HCT116 (cell line): ENCODE results near the gene RIT2. TPM values are rescaled to one million over a fixed set of nuclear protein-coding genes. Genes with fewer than 3 reads are reported as not detected.

Experiments used
- ATAC-seq: fragments of 200-7000 bp; cut with Tn5 transposase; 2 replicates; pipeline ENCODE4 v1.9.1; 2020; ENCODE audit warnings: mild to moderate bottlenecking, moderate library complexity
- BruUV-seq: library from RNA; stranded (reverse); fragments of 400-500 nt; replicated peaks from 2 replicates; lab custom pipeline; 2021; lab: Mats Ljungman, UMichigan
- CTCF ChIA-PET: fragments of 300-600 bp; sonication (Branson Sonifier 250); formaldehyde crosslinking; loops from one replicate; lab custom pipeline; 2021; ENCODE audit warnings: antibody characterized with exemption; lab: Charles Lee
- POLR2A ChIA-PET: fragments of 300-600, 350-600 bp; sonication (Branson Sonifier 250); formaldehyde crosslinking; loops from one replicate; lab custom pipeline; 2021; ENCODE audit warnings: antibody characterized with exemption; lab: Charles Lee
- RAD21 ChIA-PET, 2 experiments: fragments of 300-600 bp; sonication (Branson Sonifier 250); formaldehyde crosslinking; loops; one replicate each; lab custom pipeline; 2023; ENCODE audit warnings: low total read pairs in 2 of 2; ENCODE audit not compliant: uncharacterized antibody in 2 of 2, unreplicated experiment in 2 of 2, low non-redundant PET in 1 of 2; lab: Charles Lee
- DNase-seq: peaks from one replicate; pipeline ENCODE4 v3.0.0-alpha.2; 2010; ENCODE audit warnings: low read depth, low spot score
- H2AFZ ChIP-seq: fragments of 200-600 bp; shearing (Covaris generic), sonication (generic); 2 replicates; pipeline ENCODE4 v1.6.1; 2017; ENCODE audit warnings: low read depth, mixed run types, mixed read lengths, antibody characterized with exemption, low read length; ENCODE audit not compliant: poor library complexity, severe bottlenecking
- H3K27ac ChIP-seq: 2 replicates; pipeline ENCODE4 v1.5.1; 2012; ENCODE audit warnings: low read depth, low read length
- H3K27me3 ChIP-seq: fragments of 200-600 bp; sonication (generic); 2 replicates; pipeline ENCODE4 v1.6.1; 2016; ENCODE audit warnings: mixed run types, low read length, mixed read lengths; ENCODE audit not compliant: insufficient read depth
- H3K36me3 ChIP-seq, 2 experiments: fragments of 200-500 bp in 1 of 2; fragments of 200-600 bp in 1 of 2; sonication (Bioruptor generic) in 1 of 2; sonication (generic) in 1 of 2; 2 replicates each; pipeline versions ENCODE4 v1.5.1 to v1.6.1; 2014 to 2016; ENCODE audit warnings: low read length in 2 of 2, inconsistent platforms in 1 of 2, mixed read lengths in 1 of 2, mixed run types in 1 of 2; ENCODE audit not compliant: insufficient read depth in 2 of 2, control insufficient read depth in 1 of 2
- H3K4me1 ChIP-seq, 2 experiments: fragments of 200-600 bp in 1 of 2; sonication (generic) in 1 of 2; 2 replicates each; pipeline versions ENCODE4 v1.5.1 to v1.6.1; 2012 to 2017; ENCODE audit warnings: low read length in 2 of 2, inconsistent platforms in 1 of 2, mild to moderate bottlenecking in 1 of 2, mixed read lengths in 1 of 2, mixed run types in 1 of 2, moderate library complexity in 1 of 2; ENCODE audit not compliant: insufficient read depth in 2 of 2, control insufficient read depth in 1 of 2
- H3K4me2 ChIP-seq: fragments of 200-600 bp; sonication (generic); 2 replicates; pipeline ENCODE4 v1.6.1; 2017; ENCODE audit warnings: mixed run types, low read length, mixed read lengths
- H3K4me3 ChIP-seq, 2 experiments: fragments of 200-600 bp in 1 of 2; sonication (generic) in 1 of 2; replicated peaks in 1 of 2; 2 replicates each; pipeline ENCODE4 v1.5.1; 2011 to 2016; ENCODE audit warnings: low read length in 2 of 2, control low read depth in 1 of 2, low read depth in 1 of 2, mild to moderate bottlenecking in 1 of 2, mixed read lengths in 1 of 2, mixed run types in 1 of 2
- H3K79me2 ChIP-seq: fragments of 200-600 bp; sonication (generic); 2 replicates; pipeline ENCODE4 v1.6.1; 2017; ENCODE audit warnings: mild to moderate bottlenecking, mixed run types, low read length, moderate library complexity, mixed read lengths; ENCODE audit not compliant: insufficient read depth
- H3K9ac ChIP-seq: fragments of 200-600 bp; sonication (generic); 2 replicates; pipeline ENCODE4 v1.6.1; 2016; ENCODE audit warnings: low read length, mixed read lengths
- H3K9me2 ChIP-seq: fragments of 200-600 bp; sonication (generic), shearing (Covaris generic); 2 replicates; pipeline ENCODE4 v1.6.1; 2017; ENCODE audit warnings: mixed run types, mild to moderate bottlenecking, moderate library complexity; ENCODE audit not compliant: insufficient read depth
- H3K9me3 ChIP-seq, 2 experiments: fragments of 200-500 bp in 1 of 2; fragments of 200-600 bp in 1 of 2; sonication (Bioruptor generic) in 1 of 2; sonication (generic) in 1 of 2; 2 replicates each; pipeline ENCODE4 v1.6.1; 2014 to 2017; ENCODE audit warnings: low read length in 2 of 2, mixed read lengths in 2 of 2, inconsistent platforms in 1 of 2, low read depth in 1 of 2, mild to moderate bottlenecking in 1 of 2, mixed run types in 1 of 2, moderate library complexity in 1 of 2; ENCODE audit not compliant: control insufficient read depth in 1 of 2, insufficient read depth in 1 of 2
- H4K20me1 ChIP-seq: fragments of 200-600 bp; sonication (generic), shearing (Covaris generic); 2 replicates; pipeline ENCODE4 v1.6.1; 2017; ENCODE audit warnings: mixed run types, mild to moderate bottlenecking, moderate library complexity; ENCODE audit not compliant: insufficient read depth
- CEBPB ChIP-seq: IDR thresholded peaks from 2 replicates; pipeline ENCODE4 v1.6.1; 2012; ENCODE audit warnings: low read depth
- POLR2A ChIP-seq: IDR thresholded peaks from 2 replicates; pipeline ENCODE4 v1.7.0; 2011; ENCODE audit warnings: borderline replicate concordance; ENCODE audit not compliant: insufficient read depth, insufficient read length; ENCODE audit errors: extremely low read depth
- POLR2AphosphoS5 ChIP-seq: IDR thresholded peaks from 2 replicates; pipeline ENCODE4 v1.6.1; 2011; ENCODE audit warnings: mild to moderate bottlenecking, low read depth, low read length, moderate library complexity
- SIN3A ChIP-seq: IDR thresholded peaks from 2 replicates; pipeline ENCODE4 v1.6.1; 2012; ENCODE audit warnings: low read depth
- TCF7L2 ChIP-seq: IDR thresholded peaks from 2 replicates; pipeline ENCODE4 v1.7.0; 2011; ENCODE audit warnings: borderline replicate concordance, inconsistent platforms; ENCODE audit not compliant: insufficient read depth, insufficient read length; ENCODE audit errors: extremely low read depth
- YY1 ChIP-seq: IDR thresholded peaks from 2 replicates; pipeline ENCODE4 v1.6.1; 2011; ENCODE audit warnings: low read length, low read depth, moderate library complexity, mild to moderate bottlenecking; ENCODE audit not compliant: insufficient replicate concordance; ENCODE audit errors: extremely low read depth
- intact Hi-C: fragments of 100-400 bp; cut with micrococcal nuclease; formaldehyde crosslinking; loops from 2 replicates; pipeline ENCODE4 v1.10.0; 2022
- total RNA-seq: library from RNA; stranded (reverse); gene quantifications from one replicate; pipeline ENCODE4 v1.2.1, GENCODE V29; 2021; ENCODE audit not compliant: unreplicated experiment
- TF ChIP-seq, protein P1 (sequence below), 3 experiments: fragments of 200-600 bp in 1 of 3; sonication (generic) in 1 of 3; IDR thresholded peaks in 2 of 3; conservative IDR thresholded peaks in 1 of 3; 2 replicates each; pipeline ENCODE4 v1.5.1; 2012 to 2017; ENCODE audit warnings: low read depth in 2 of 3, low read length in 2 of 3, antibody characterized with exemption in 1 of 3, borderline replicate concordance in 1 of 3, control low read depth in 1 of 3, mild to moderate bottlenecking in 1 of 3, mixed read lengths in 1 of 3, mixed run types in 1 of 3, moderate library complexity in 1 of 3; ENCODE audit not compliant: insufficient read depth in 1 of 3
- TF ChIP-seq, protein P2 (sequence below): IDR thresholded peaks from 2 replicates; pipeline ENCODE4 v1.6.1; 2012
- TF ChIP-seq, protein P3 (sequence below): IDR thresholded peaks from 2 replicates; pipeline ENCODE4 v1.6.1; 2011; ENCODE audit warnings: mild to moderate bottlenecking, low read length, moderate library complexity; ENCODE audit not compliant: insufficient replicate concordance; ENCODE audit errors: extremely low read depth

Gene RIT2
- total RNA-seq, 1 experiment from 2014 or later: not detected

DNA sequence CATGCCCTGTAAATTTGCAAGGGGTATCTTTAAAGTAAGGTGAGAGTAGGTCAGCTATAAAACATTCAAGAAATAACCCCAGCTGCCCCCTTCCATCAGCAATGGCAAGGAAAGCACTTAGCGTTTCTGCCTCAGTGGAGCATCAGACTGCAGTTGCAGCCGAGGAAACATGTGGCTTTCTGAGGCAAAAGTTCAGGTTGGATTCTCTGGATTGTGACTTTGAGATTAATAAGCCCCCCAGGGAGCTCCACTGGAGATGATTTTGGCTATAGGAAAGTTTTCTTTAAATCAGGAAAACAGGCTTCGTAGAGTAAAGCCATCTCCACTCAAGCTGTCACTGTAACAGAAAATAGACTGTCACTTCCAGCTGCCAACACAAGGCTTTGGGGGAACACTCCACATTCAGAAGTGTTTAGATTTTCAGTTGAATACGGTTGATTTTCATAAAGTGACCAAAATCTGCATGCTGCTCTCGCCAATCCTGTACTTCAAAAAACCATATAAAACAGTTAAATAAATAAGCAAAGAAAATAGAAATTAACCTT lies 15.3 kb upstream of the RIT2 start:
- CTCF ChIA-PET: no interaction called here
- TF ChIP-seq POLR2AphosphoS5 (no peak), CEBPB (no peak), SIN3A (no peak), POLR2A (no peak), YY1 (no peak), TCF7L2 (no peak)
- TF ChIP-seq, protein P1, sequence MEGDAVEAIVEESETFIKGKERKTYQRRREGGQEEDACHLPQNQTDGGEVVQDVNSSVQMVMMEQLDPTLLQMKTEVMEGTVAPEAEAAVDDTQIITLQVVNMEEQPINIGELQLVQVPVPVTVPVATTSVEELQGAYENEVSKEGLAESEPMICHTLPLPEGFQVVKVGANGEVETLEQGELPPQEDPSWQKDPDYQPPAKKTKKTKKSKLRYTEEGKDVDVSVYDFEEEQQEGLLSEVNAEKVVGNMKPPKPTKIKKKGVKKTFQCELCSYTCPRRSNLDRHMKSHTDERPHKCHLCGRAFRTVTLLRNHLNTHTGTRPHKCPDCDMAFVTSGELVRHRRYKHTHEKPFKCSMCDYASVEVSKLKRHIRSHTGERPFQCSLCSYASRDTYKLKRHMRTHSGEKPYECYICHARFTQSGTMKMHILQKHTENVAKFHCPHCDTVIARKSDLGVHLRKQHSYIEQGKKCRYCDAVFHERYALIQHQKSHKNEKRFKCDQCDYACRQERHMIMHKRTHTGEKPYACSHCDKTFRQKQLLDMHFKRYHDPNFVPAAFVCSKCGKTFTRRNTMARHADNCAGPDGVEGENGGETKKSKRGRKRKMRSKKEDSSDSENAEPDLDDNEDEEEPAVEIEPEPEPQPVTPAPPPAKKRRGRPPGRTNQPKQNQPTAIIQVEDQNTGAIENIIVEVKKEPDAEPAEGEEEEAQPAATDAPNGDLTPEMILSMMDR (IDR thresholded peaks at IDR 0.05 in 2 of 3, conservative IDR thresholded peaks at IDR 0.05 in 1 of 3; ENCODE audit: borderline replicate concordance in 1 of 3, insufficient read depth in 1 of 3, low read depth in 2 of 3, low read length in 2 of 3): no peak
- TF ChIP-seq, protein P2, sequence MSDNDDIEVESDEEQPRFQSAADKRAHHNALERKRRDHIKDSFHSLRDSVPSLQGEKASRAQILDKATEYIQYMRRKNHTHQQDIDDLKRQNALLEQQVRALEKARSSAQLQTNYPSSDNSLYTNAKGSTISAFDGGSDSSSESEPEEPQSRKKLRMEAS: no peak
- TF ChIP-seq, protein P3, sequence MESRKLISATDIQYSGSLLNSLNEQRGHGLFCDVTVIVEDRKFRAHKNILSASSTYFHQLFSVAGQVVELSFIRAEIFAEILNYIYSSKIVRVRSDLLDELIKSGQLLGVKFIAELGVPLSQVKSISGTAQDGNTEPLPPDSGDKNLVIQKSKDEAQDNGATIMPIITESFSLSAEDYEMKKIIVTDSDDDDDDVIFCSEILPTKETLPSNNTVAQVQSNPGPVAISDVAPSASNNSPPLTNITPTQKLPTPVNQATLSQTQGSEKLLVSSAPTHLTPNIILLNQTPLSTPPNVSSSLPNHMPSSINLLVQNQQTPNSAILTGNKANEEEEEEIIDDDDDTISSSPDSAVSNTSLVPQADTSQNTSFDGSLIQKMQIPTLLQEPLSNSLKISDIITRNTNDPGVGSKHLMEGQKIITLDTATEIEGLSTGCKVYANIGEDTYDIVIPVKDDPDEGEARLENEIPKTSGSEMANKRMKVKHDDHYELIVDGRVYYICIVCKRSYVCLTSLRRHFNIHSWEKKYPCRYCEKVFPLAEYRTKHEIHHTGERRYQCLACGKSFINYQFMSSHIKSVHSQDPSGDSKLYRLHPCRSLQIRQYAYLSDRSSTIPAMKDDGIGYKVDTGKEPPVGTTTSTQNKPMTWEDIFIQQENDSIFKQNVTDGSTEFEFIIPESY: no peak

More for the DNA sequence above, 15.3 kb upstream of the RIT2 start:
- RAD21 ChIA-PET: no interaction called here
- no TSS peak for BruUV-seq
- POLR2A ChIA-PET: no interaction called here
- intact Hi-C loops: no loop called here
- Histone ChIP-seq H3K9me2 (no peaks in the 10 kb centered on the region), H3K27ac (no peak overlapping the region), H3K27me3 (no peaks in the 10 kb centered on the region), H3K4me3 (no peak overlapping the region), H3K79me2 (no peaks in the 10 kb centered on the region), H2AFZ (no peak overlapping the region), H3K9ac (no peak overlapping the region), H3K4me2 (no peak overlapping the region), H3K9me3 (peaks cover 11 to 19% of the 10 kb centered on the region in 2 experiments; a peak in 2 of 4 replicates), H3K36me3 (no peaks in the 10 kb centered on the region), H4K20me1 (no peaks in the 10 kb centered on the region), H3K4me1 (no peaks in the 10 kb centered on the region)
- ATAC-seq (no peak), DNase-seq (no peak)
